GM19240 (cell line): ENCODE results near the gene NISCH.

Experiments used
- DNase-seq: peaks from one replicate; pipeline ENCODE4 v3.0.0; 2011; ENCODE audit warnings: low spot score; ENCODE audit not compliant: insufficient read length

The NISCH gene

DNA sequence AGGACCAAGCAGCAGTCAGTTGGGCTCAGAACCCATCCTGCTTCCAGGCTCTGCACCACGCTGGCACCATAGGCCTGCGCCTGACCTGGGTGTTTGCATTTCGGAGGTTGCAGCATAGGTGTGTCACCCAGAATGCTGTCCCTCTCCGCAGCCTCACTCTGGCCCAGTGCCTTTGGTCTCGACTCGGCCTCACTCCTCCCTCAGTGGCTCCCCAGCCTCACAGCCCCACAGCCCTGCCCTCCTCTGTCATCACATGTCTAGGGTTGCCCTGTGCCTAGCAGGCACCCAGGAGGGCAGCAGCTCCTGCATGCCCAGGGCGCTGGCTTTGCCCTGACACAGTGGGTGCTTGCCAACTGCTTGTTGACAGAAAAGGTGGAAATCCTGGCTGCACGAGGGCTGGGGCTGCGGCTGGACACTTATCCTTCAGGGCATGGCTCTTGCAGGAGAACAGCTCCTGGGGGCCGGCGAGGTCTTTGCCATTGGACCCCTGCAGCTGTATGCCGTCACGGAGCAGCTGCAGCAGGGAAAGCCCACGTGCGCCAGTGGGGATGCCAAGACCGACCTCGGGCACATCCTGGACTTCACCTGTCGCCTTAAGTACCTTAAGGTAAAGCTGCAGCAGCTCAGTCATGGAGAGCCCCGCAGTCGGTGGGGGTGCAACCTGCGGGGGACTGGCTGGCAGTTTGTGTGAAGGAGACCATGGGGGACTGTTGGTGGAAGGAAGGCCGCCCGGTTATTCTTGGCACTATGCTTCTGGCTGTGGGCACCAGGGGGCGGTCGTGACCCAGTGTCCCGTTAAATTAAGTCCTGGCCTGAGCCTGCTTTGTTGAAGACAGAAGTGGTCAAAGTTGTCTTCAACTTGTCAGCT, 16.2 kb downstream of the NISCH start:
- DNase-seq = no peak

GRCh38 chr3:52472239-52473000, 17.0 kb downstream of the NISCH start:
- DNase-seq = no peak

GRCh38 chr3:52473026-52473425, 17.6 kb downstream of the NISCH start:
- DNase-seq = no peak

GRCh38 chr3:52477076-52477795, 21.8 kb downstream of the NISCH start:
- no peak for DNase-seq

DNA sequence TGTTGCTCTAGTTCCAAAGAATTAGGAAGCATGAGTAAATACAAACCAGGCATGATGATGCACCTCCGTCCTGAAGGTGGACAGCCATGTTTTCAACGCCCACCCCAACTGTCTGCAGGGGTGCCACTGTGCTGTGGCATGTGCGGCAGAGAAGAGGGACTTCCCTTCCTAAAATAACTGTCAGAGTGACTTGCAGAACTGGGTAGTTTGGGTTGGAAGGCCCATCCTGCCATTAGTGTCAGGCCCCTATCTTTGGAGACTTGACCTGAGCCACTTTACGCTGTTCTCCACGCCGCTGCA, 22.3 kb downstream of the NISCH start:
- DNase-seq = no peak

DNA sequence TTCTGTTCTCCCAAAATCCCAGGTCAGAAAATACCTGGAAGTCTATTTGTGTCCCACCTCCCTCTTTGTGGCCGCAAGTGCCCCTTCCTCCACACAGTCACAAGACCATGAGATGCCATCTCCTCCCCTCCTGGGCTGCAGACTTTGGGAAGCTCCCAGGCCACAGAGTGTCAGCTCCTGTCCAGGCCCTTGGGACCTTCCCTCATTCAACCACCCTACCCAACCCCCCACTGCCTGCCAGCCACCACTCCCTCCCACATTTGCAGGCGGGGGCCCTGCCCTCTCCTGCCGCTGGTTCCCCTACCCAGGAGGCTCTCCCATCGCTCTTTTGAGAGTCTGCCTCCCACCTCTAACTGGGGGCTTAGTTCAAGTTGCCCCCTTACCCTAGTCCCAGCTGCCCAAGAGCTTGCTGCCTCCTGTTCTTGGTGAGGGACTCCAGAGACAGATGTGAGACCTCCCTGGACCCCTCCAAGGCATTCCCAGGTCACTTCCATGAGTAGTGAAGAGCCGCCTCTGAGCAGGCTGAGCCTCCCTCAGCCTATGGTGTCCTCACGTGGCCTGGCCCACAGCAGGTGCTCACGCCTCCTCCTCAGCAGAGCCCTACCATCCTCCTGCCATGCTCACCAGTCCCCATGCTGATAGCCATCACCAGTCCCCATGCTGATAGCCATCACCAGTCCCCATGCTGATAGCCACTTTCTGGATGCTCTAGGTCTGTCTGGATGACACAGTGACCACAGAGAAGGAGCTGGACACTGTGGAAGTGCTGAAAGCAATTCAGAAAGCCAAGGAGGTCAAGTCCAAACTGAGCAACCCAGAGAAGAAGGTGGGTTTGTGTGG, 23.9 kb downstream of the NISCH start:
- no peak for DNase-seq

- DNase-seq = no peak
These were observed 24.6 kb downstream of the NISCH start for GRCh38 chr3:52479877-52480575.

- DNase-seq = no peak
These were observed 25.6 kb downstream of the NISCH start for GRCh38 chr3:52480768-52481715.

DNA sequence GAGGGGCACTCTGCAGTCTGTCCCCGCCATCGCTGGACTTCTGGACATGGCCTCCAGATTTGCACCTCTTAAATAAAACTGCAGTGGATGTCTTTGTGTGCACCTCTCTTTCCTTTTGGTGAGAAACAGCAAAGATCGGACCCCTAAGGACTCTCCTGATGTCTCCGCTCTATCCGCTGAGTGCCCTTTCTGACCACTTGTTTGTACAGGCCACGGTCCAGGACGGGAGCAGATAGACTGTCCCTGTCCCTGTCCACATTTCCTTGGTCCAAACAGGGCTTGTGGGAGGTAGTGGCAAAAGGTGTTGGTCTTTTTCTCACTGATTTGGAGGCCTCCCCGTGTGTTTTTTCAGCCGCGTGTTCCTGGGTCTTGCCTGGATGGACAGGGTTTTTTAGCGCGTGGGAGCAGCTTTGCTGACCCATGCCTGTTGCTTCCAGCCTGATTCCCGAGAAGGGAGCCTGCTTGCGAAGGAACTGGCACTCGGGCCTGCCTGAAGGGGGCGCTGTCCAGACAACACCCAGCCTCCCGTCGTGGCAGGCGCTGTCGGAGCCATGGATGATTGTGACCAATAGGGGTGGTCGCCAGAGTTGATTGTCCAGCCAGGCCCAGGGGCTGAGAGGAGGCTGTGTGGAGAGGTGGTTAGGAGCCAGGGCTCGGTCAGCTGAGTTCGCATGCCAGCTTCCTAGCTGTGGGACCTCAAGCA, 26.6 kb downstream of the NISCH start:
- DNase-seq = no peak

DNA sequence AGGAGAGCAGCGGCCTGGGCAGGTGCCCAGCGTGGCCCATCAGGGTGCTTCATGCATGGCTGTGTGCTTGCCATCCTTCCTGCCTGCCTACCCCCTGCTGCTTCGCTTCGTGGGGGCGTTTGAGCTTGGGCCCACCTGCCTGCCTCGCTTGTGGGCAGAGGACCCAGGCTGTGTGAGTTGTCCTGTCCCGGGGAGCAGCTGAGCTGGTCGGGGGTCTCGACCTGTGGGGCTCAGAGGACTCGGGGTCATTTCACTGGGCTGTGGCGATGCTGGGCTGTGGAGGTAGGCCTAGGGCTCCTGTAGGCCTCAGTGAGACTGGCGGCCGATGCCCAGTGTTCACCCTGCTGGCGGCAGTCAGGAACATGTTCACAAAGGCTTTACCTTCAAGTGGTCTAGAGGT, 27.7 kb downstream of the NISCH start:
- no peak for DNase-seq

DNA sequence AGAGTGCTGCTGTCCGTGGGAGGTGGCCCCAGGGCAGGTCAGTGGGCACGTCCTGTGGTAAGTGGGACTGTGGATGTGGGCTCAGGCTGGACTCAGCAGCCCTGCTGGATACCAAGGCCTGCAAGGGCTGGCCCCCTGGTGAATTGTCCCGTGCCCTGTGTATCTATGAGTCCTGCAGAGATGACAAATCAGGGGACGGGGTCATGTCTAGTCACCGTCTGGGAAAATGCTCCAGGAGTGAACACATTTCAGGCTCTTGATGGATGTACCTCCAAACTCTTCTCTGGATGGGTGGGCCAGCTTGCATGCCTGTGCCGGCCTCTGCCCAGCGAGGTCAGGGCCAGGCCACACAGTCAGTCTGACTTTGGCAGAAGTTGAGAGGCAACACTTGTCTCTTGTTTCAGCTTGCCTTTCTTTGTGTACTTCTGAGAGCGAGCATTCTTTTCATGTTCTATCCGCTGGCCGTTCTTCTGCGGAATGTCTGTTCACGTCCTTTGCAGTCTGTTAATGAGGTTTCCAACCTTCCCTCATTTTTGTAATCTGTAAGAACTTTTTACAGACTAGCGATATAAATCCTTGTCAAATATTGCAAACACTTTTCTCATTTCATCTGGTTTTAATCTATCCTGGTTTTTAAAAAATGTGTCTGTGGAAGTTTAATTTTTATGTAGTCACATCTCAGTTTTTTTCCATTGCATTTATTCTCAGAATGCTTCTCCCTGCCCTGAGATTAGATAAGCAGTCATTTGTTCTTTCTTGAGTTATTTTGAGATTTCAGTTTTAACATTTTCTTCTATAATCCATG, 28.4 kb downstream of the NISCH start:
- no peak for DNase-seq

GRCh38 chr3:52484680-52485461, 29.5 kb downstream of the NISCH start:
- DNase-seq = no peak

GRCh38 chr3:52487050-52487787, 31.8 kb downstream of the NISCH start:
- no peak for DNase-seq

DNA sequence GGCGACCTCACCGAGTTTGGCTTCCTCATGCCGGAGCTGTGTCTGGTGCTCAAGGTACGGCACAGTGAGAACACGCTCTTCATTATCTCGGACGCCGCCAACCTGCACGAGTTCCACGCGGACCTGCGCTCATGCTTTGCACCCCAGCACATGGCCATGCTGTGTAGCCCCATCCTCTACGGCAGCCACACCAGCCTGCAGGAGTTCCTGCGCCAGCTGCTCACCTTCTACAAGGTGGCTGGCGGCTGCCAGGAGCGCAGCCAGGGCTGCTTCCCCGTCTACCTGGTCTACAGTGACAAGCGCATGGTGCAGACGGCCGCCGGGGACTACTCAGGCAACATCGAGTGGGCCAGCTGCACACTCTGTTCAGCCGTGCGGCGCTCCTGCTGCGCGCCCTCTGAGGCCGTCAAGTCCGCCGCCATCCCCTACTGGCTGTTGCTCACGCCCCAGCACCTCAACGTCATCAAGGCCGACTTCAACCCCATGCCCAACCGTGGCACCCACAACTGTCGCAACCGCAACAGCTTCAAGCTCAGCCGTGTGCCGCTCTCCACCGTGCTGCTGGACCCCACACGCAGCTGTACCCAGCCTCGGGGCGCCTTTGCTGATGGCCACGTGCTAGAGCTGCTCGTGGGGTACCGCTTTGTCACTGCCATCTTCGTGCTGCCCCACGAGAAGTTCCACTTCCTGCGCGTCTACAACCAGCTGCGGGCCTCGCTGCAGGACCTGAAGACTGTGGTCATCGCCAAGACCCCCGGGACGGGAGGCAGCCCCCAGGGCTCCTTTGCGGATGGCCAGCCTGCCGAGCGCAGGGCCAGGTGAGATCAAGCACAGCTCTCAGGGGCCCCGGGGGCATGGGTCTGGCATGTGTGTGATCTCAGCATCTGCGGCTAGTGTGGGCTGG, 32.6 kb downstream of the NISCH start:
- no peak for DNase-seq

- DNase-seq = no peak
These were observed 33.3 kb downstream of the NISCH start for GRCh38 chr3:52488746-52489145.

GRCh38 chr3:52489453-52489852, 34.0 kb downstream of the NISCH start:
- DNase-seq = no peak
